Rectal smooth muscle tissue (tissue), 1 donor: ENCODE results near the gene MAZ.

Source experiments
- H3K27ac ChIP-seq: one replicate; pipeline ENCODE4 v1.7.0; 2013; ENCODE audit warnings: low read depth, low read length, inconsistent platforms
- H3K27me3 ChIP-seq: one replicate; pipeline ENCODE4 v1.7.0; 2013; ENCODE audit warnings: low read length; ENCODE audit not compliant: control insufficient read depth, insufficient read depth
- H3K36me3 ChIP-seq: one replicate; pipeline ENCODE4 v1.7.0; 2013; ENCODE audit warnings: low read length; ENCODE audit not compliant: control insufficient read depth, insufficient read depth
- H3K4me1 ChIP-seq: one replicate; pipeline ENCODE4 v1.7.0; 2013; ENCODE audit warnings: low read length; ENCODE audit not compliant: control insufficient read depth, insufficient read depth
- H3K4me3 ChIP-seq: one replicate; pipeline ENCODE4 v1.7.0; 2013; ENCODE audit warnings: low read length
- H3K9ac ChIP-seq: one replicate; pipeline ENCODE4 v1.7.0; 2013; ENCODE audit warnings: low read length

MAZ gene

GRCh38 chr16:29860218-29860617 is 53.9 kb downstream of the MAZ start:
- Histone ChIP-seq H3K4me3 (no peak overlapping the region), H3K36me3 (peaks cover 24% of the 10 kb centered on the region), H3K4me1 (peaks cover 2% of the 10 kb centered on the region), H3K9ac (no peak overlapping the region), H3K27me3 (no peaks in the 10 kb centered on the region), H3K27ac (no peak overlapping the region)
